Measurements from ENCODE around the gene FOXD3.

Gene FOXD3

DNA sequence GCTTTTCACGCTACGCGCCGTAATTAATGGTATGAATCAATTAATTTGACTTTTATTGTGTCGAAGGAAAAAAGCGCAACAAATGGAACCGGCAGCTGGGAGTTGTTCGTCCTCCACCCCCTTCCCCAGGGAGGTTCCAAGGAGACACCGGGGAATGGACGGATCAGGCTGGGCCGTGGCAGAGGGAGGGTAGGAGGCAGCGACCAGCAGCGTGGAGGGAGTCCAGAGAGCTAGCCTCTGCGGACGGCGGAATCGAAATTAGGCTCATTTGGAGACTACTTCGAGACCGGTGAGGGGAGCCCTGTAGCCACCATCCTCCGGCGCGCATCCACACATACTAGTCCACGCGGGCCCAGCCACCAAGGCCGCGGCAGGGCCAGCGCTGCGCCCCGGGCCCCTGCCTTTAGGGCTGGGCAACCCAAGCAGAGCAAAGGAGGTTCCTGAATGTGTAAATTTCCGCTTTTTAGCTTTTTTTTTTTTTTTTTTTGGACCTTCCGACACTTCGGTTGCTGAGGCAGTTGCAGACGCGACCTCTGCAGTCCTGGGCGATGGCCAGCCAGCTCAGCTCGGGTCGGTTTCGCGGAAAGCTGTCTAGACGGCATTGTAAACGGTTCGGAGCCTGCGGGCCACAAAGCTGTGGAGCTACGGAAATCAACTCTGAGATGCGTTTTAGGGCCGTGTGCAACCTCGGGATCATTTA, 2.2 kb upstream of the FOXD3 start:
- in situ Hi-C loops (cut with MboI; ENCODE audit: low pct_unique_long_range_greater_than_20kb, low sequenced_read_pairs, unreplicated experiment): no loop called here

GRCh38 chr1:63321066-63321784, 1.1 kb upstream of the FOXD3 start:
- TF ChIP-seq CTCF (IDR thresholded peaks at IDR 0.05; ENCODE audit: extremely low read depth, insufficient read depth, missing control alignments): no peak
- in situ Hi-C loops (cut with MboI; ENCODE audit: low pct_unique_long_range_greater_than_20kb, low sequenced_read_pairs, unreplicated experiment): no loop called here
- DNase-seq (ENCODE audit: low spot score): peak; percentile 18

More for the DNA sequence above, 2.2 kb upstream of the FOXD3 start:
- DNase-seq (ENCODE audit: low spot score): peak; percentile 49
- TF ChIP-seq CTCF (IDR thresholded peaks at IDR 0.05; ENCODE audit: extremely low read depth, insufficient read depth, missing control alignments): no peak

DNA sequence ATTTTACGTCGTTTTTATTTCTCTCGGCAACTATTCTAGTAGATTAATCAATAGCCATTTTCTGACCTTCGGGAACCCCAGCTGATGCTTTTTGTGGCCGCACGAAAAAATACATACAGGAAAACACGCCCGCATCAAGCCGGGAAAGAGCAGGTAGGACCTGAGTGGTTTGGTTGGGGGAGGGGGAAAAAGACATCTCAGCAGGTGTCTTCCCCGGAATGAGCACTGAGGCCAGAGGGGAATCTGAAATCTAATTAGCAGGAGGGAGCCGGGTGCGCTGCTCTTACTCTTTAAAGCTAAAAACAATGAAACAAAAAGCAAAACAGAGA, 618 bp upstream of the FOXD3 start:
- TF ChIP-seq CTCF (IDR thresholded peaks at IDR 0.05; ENCODE audit: extremely low read depth, insufficient read depth, missing control alignments): no peak
- DNase-seq (ENCODE audit: low spot score): no peak
- in situ Hi-C loops (cut with MboI; ENCODE audit: low pct_unique_long_range_greater_than_20kb, low sequenced_read_pairs, unreplicated experiment): no loop called here

DNA sequence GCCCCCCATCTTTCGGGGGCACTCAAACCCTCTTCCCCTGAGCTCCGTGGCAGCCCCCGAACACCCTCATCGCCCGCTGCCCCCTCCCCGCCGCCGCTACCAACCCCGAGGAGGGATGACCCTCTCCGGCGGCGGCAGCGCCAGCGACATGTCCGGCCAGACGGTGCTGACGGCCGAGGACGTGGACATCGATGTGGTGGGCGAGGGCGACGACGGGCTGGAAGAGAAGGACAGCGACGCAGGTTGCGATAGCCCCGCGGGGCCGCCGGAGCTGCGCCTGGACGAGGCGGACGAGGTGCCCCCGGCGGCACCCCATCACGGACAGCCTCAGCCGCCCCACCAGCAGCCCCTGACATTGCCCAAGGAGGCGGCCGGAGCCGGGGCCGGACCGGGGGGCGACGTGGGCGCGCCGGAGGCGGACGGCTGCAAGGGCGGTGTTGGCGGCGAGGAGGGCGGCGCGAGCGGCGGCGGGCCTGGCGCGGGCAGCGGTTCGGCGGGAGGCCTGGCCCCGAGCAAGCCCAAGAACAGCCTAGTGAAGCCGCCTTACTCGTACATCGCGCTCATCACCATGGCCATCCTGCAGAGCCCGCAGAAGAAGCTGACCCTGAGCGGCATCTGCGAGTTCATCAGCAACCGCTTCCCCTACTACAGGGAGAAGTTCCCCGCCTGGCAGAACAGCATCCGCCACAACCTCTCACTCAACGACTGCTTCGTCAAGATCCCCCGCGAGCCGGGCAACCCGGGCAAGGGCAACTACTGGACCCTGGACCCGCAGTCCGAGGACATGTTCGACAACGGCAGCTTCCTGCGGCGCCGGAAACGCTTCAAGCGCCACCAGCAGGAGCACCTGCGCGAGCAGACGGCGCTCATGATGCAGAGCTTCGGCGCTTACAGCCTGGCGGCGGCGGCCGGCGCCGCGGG, 837 bp downstream of the FOXD3 start:
- peak; percentile 30 for TF ChIP-seq CTCF (IDR thresholded peaks at IDR 0.05; ENCODE audit: extremely low read depth, insufficient read depth, missing control alignments)
- in situ Hi-C loops (cut with MboI; ENCODE audit: low pct_unique_long_range_greater_than_20kb, low sequenced_read_pairs, unreplicated experiment): no loop called here
- DNase-seq (ENCODE audit: low spot score): peak; percentile 50

DNA sequence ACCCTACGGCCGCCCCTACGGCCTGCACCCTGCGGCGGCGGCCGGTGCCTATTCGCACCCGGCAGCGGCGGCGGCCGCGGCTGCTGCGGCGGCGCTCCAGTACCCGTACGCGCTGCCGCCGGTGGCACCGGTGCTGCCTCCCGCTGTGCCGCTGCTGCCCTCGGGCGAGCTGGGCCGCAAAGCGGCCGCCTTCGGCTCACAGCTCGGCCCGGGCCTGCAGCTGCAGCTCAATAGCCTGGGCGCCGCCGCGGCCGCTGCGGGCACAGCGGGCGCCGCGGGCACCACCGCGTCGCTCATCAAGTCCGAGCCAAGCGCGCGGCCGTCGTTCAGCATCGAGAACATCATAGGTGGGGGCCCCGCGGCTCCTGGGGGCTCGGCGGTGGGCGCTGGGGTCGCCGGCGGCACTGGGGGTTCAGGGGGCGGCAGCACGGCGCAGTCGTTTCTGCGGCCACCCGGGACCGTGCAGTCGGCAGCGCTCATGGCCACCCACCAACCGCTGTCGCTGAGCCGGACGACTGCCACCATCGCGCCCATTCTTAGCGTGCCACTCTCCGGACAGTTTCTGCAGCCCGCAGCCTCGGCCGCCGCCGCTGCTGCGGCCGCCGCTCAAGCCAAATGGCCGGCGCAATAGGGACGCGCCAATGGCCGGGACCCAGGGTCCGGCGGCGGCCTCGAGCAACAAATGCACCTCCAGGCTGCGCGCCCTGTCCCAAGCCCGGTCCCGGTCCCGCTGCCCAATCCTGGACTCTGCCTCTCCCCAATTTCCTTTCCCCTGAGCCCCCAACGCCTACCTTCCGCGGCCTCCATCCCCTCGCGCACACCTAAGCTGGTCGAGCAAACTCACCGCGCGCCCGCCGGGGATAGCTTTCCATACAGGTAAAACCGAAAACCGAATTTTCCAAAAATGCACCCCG, 1.8 kb downstream of the FOXD3 start:
- in situ Hi-C loops (cut with MboI; ENCODE audit: low pct_unique_long_range_greater_than_20kb, low sequenced_read_pairs, unreplicated experiment): no loop called here
- DNase-seq (ENCODE audit: low spot score): no peak
- no peak for TF ChIP-seq CTCF (IDR thresholded peaks at IDR 0.05; ENCODE audit: extremely low read depth, insufficient read depth, missing control alignments)

DNA sequence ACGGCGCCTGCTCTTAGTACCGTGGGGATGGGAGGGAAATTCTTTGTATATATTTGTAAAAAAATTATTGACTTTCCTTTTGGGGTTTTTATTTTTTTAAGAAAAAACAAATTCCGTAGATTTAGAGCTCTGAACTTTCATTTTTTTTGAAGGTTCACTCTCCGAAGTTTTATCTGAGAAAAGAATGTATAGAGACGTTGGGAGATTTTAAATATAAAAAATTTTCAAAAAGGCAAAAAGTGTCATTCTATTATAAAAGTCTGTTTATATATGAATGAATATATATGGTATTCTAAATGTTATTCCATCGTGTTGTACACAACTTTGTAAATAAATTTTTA, 2.4 kb downstream of the FOXD3 start:
- no peak for DNase-seq (ENCODE audit: low spot score)
- no peak for TF ChIP-seq CTCF (IDR thresholded peaks at IDR 0.05; ENCODE audit: extremely low read depth, insufficient read depth, missing control alignments)
- in situ Hi-C loops (cut with MboI; ENCODE audit: low pct_unique_long_range_greater_than_20kb, low sequenced_read_pairs, unreplicated experiment): no loop called here
